GM19463 (cell line): ENCODE data around the gene VWA2.
"Not testable (repeated sequence)": the region's sequence is repeated elsewhere in the genome, so short reads cannot be mapped to it uniquely, and the experiment has no call there.

Experiments used
- ATAC-seq: cut with Tn5 transposase; IDR thresholded peaks from one replicate; pipeline ENCODE4 v1.9.1; 2021; ENCODE audit warnings: mild to moderate bottlenecking, moderate library complexity; ENCODE audit not compliant: unreplicated experiment

VWA2 gene

DNA sequence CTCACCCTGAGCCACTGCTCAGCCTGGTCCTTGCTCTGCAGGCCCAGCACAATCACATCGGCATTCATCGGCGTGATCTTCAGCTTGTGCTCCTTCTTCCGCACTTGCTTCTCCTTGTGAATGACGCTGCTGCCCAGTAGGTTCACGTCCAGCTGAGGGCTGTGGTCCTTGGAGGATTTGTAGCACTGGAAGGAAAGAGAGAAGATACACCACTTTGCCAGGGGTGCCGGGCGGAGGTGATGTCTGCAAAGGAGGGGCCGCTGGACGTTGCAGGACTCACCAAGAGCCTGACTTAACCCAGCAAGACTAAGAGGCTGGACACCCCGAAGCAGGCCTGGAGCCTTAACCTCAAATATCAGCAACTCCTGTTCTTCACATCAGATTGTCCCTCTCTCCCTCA, 74.8 kb downstream of the VWA2 start:
- no peak for ATAC-seq

DNA sequence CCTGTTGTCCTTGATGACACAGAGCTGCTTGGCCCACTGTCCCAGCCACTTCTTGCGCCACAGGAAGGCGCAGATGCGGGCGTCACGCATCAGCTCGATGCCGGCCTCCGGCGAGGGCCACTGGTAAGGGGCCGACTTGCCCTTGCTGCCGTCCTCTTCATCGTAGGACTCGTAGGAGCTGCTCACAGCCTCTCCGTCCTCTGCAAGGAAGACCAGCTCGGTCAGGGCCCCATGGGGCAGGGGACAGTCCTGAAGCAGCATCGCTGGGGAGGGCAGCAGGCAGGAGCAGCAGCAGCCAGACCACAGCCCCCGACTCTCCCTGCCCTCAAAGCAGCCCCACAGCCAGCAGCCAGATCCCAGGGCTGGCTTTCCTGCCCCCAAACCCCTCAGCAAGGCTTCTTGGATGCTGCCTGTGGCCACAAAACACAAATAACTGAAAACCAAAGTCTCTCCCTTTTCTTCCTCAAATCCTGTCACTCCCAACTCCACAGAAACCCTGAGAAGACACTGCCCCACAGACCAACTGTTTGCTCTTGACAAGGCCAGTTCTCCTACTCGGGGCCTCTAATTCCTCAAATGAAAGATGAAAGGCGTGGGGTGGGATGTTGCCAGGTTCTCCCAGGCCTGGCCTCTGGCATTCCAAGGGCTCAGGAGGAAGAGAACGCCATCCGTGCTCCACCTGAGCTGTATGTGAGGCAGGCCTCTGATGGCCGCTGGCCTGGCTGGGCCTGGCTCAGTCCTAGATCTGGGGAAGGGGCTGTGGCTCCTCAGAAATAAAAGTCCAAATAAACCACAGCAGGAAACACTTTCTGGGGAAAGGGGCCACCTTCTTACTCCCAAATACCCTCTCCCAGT, 76.7 kb downstream of the VWA2 start:
- ATAC-seq = no peak

DNA sequence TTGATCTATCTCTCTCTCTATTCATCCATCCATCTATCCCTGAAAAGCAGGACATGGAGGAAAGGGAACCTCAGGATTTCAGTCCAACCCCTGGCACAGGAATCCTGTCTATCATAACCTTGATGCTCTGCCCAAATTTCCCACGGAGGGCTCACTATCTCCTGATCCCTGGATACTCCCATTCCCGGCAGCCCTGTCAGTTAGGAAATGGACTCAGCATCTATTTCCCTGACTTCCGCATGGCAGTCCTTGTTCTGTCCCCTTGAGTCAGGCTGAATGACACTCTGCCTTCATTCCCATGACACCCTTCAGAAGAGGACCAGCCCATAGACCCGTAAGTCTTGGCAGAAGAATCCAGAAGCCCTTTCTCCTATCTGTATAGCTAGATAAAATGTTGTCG, 77.7 kb downstream of the VWA2 start:
- no peak for ATAC-seq

DNA sequence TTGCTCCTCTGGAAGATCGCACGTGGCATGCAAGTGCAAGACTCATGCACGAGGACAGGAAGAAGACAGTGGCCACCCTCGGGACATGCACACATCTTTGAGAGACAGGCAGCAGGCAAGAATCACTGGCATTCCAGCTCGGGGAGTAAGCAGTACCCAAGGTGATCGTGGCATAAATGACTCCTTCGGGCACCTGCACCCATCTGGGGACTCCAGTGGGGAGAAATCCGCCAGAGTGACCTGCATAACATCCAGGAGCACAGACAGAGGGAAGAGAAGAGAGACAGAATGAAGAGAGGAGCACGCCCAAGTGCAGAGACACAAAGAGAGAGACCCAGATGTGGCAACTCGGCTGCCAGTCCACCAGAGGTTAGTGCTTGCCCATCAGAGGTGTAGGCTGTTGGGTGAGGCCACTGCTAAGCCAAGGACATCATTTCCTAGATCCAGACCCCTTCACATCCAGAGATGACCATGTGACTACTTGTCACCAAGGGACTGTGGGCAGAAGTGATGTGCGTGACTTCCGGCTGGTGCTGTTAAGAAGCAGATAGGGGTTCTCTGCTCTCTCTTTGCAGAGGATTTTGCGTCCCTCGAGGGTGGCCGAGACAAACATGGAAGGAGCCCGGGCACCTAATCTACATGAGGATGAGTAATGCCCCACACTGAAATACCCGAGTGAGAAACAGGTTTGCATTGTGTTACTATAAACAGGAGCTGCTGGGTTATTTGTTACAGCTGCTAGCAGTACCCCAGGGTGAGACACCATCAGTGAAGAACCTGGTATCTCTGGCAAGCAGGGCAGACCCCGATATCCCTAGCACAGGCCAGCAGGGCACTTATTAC, 80.6 kb downstream of the VWA2 start:
- ATAC-seq = no peak

DNA sequence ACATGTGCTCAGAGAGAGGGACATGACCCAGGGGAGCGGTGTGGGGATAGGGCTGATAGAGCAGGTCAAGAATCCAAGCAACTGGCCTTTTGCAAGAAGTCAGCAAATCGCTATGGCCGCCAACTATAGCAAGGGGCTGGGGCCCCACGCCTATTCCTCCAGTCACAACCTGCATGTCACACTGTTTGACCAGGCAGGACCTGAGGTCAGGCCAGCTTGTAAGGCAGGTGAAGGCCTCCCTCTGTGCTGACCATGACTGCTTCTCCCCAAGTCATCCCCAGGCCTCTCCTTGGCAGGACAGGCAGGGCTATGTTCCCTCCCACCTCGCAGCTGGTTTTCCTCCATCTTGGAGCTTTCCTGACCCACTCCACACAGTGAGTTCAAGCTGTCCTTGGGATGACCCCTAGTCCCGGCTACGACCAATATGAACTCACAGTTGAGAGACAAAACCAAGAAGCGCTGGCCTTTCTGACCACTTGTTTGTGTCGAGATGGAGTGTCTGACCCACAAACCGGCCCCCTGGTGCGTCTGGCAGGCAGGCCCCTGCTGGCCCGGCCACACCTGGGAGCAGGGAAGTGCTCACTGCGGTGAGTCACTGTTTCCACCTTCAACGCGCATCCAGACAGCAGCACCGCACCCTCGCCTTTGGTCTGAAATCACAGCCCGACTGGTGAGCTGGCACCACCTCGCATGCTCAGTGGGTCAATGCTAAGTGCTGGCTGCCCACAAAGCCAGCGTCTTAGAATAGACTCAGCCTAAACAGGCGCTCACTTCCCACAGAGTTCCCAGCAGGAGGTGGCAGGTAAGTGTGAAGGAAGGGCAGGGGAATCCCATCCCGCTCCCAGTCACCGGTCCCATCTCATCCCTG, 81.4 kb downstream of the VWA2 start:
- ATAC-seq = no peak

DNA sequence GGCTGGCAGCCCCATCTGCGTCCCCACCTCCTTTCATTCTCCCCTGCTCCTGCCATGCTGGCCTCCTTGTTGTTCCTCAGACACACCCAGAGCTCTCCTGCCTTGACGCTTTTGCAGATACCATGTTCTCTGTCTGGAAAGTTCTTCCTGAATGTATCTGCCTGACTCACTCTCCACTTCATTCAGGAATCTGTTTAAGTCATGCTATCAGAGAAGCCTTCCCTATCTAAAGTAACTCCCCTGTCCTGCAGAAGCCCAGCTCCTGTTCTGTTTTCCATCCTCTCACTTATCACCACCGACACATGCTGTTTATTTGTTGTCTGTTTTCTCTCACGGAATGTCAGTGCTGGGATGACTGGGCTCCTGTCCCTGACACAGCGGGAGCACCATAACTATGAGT, 83.3 kb downstream of the VWA2 start:
- ATAC-seq = no peak

DNA sequence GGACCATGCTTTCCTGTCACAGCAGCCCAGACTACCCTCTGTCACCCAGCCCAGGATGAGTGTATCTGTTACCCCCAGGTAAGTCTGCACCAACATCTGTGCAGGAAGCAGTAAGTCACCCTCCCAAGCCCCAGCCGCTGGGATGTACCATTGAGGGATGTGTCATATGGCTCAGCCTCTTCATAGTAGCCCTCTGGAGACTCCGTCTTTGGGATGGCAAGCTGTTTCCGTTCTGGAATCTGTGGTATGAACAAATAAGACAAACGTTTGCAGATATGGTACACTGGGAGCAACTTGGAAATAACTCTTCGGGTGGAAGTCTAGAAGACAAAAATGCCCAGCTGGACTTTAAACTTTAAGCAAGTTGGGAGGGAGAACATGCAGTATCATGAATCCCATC, 84.0 kb downstream of the VWA2 start:
- ATAC-seq = no peak

DNA sequence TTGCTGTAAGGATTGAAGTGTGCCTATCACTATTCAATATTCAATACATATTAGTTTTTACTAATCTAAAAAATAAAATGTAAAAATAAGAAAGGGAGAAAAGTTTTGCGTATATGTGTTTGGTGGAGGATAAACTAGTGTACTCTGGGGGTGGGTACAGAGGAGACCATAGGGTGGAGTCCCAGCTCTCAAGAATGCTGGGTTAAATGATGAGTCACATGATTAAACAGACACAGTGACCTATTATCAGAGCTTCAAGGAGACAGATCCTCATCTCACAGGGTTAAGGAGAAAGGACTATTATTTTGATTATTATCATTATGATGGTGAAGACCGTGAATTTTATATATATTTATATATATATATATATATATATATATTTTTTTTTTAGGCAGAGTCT, 87.7 kb downstream of the VWA2 start:
- no peak for ATAC-seq

DNA sequence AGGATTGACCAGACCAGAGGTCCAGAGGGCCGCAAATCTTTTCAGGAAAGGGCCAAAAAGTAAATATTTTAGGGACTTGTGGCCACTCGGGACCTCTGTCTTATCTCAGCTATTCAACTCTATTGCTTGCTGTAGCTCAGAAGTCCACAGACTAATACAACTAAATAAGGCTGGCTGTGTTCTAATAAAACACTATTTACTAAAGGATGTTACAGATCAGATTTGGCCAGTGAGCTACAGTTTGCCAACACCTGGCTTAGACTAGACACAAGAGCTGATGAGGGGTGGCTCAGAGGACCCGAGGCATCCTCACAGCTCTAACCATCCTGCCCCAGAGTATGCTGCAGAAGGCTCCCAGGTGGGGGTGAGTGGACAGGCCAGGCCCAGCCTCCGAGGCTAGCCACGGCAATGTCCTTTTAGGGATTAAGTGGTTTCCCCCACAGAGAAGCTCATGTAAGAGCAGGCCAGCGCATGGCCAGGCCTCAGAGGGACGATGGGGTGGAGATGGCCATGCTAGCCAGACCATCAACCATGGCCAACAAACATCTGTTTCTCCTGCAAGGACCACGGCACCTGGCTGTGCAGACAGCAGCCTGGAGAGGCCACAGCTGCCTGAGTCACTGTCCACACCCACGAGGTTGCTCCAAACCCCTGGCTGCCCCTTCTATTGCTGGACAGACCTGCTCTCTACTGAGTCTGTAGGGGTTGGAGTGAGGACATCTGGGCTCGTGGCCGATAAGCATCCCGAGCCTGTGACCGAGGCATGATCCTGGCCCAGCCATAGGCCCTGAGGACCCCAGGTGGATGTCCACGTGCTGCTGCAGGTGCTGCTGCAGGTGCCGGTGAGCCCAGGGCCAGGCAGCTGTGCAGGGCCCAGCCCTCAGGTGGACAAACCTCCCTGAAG, 88.7 kb downstream of the VWA2 start:
- no peak for ATAC-seq

DNA sequence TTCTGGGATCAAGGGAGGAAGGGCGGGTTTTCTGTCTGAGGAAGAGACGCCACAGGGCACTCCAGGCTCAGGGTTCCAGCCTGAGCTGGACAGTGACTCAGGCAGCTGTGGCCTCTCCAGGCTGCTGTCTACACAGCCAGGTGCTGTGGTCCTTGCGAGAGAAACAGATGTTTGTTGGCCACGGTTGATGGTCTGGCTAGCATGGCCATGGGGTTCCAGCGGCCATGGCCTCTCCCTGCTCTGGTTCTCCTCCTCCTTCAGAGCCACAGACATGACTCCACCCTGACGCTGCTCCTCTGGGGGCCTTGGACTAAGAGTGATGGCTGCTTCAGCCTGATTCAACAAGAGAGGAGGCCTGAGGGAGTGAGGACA, 89.4 kb downstream of the VWA2 start:
- ATAC-seq = no peak

DNA sequence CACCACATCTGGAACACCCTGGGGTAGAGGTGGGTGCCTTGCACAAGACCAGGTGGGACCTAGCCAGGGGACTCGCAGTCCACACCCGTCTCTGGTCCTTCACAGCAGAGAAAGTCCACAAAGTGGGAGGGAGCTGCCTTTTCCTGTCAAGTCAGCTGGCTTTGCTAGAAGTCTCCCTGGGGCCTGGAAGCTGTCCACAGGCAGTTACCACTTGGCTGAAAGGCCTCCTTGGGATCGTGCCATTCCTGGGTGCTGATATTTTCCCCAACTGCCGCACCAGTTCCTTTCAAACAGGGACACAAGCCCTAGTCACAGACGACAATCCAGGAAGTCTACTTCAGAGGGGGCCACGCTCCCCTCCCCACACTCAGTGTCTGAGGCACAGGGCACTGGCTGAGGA, 89.8 kb downstream of the VWA2 start:
- no peak for ATAC-seq

DNA sequence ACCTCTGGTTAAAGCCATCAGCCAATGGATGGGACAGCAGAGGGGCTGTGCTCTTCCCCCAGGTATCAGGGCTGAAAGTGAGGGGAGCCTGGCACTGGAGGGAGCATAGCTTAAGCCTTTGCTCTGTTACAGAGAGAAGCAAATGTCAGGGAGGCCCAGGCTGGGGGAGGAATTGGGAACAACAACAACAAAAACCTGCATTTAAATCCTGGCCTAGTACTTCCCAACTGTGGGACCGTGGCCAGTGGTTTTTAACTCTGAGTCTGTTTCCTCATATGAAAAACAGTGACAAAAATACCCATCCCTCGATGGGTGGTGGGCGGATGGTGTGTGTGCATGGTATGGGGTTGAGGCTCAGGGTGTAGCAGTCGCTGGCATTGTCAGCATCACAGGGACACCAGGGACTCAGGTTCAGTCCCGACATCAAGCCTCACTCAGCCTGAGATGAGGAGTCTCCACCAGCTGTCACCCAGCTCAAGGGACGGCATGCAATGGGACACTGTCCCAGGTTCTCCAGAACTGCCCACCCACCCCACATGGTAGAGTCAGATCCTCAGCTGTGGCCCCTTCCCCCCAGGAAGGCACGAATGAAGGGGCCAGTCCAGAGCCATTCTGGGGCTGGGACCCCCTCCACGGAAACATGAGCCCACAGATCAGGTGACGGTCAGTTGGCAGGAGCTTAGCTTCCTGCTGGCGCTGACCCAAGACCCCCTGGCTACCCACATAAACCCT, 90.7 kb downstream of the VWA2 start:
- ATAC-seq = no peak

DNA sequence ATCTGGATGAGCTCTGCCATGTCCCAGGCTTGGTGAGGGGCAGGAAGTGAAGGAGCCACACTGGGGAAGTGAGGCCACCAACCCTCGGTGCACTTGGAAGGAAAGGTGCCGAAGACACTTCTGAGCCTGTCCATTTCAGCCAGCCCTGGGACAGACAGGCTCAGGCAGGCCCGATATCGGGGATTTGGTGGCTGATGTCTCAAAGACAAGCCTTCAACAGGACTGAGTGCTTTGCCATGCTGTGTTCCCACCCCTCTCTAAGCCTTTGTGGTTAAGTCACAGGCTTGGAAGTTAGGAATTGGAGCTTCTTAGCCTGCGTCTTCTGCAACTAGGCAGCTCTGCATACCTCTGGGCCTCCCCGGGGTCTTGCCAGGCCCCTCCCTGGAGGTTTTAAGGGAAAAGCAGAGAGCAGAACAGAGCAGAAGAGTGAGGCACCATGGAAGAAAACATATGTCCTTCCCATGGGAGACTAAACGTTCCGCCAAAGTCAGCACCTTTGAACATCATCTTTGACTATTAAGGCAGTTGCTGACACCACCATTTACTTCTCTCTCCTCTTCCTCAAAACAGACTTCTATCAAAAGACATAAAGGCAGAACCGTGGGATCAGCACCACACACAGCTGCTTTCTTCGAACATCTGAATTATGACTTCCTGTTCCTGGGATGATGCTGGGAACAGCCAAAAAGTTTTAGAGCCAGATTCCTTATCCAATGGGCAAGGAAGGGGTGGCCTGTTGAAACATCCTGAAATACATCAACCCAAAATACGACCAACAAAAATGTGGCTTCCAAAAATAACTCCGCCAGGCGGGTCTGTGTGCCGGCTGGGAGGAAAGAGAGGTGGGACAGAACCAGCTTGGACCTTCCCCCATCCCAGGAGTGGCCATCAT, 93.5 kb downstream of the VWA2 start:
- ATAC-seq = no peak

DNA sequence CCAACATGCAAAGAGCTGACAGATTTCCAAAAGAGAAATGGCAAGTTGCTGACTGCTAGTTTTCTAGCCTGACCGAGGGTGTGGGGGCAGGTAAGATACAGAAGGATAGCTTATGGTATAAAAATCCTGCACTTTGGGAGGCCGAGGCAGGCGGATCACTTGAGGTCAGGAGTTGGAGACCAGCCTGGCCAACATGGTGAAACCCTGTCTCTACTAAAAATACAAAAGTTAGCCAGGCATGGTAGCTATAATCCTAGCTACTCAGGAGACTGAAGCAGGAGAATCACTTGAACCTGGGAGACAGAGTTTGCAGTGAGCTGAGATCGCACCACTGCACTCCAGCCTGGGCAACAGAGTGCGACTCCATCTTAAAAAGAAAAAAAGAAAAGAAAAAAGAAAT, 94.4 kb downstream of the VWA2 start:
- ATAC-seq = not testable (repeated sequence)

DNA sequence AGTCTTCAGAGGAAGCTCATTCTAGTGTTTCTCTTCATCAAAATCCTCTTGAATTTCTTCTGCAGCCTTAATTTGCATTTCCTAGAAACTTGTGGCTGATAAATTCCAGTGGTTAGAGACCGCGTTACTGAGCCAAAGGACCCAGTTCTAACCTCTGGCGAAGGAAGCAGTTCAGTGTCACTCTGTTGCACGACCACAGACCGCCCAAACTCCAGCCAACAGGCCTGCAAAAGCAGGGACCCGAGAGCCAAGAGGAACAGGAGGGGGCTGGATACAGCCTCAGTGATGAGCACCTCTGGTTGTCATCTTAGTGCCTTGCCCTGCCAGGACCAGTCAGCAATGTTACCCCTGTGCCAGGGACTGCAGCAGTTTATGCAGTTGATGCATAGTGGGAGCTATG, 95.2 kb downstream of the VWA2 start:
- no peak for ATAC-seq

DNA sequence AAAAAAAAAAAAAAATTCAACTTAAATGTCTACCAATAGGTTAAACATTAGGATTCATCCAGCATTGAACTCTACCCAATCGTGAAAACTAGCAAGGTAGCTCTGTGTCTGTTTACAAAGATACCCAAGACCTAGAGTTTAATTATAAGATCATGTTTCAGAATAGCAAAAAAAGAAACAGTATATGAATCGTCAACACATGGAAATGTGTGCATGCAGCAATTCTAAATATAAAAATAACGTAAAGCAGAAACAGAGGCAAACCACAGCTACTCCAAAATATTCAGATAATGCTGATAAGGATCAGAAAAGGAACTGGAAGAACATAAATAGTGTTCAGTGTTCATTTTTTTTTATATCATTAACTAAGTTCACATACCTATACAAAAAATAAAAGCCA, 96.6 kb downstream of the VWA2 start:
- no peak for ATAC-seq

DNA sequence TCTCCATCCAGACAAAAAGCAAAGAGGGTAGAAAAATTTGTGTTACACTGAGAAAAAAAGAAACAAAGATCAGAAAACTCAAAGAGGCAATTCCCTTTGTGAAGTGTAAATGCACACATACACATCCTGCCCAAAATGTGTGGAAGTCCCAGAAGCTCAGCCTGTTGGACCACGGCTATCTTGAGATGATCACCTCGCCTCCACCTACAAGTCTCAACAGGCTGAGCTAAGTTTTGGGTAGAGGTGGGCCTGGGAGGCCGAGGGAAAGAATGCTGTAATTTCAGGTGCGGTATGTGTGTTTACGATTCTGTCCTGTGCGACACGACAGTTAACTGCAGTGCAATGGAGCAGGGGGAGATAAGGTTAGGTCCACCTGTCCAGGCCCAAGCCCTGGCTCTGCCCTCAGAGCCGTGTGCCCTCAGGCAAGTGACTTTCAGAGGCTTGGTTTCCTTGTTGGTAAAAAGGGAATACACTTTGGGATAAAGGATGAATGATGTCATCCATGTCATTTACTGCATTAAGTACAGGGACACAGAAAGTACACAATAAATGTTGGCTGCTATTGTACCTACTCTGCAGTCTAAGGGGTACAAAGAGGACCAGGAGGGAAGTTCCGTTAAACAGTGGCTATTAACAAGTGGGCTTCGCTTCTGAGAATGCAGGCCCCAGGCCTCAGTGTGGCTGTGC, 97.9 kb downstream of the VWA2 start:
- no peak for ATAC-seq
